Muscle layer of colon (tissue), 2 donors: ENCODE data around the gene TMEM203.

Experiments
- H3K27ac ChIP-seq: one replicate; pipeline ENCODE4 v1.7.0; 2013; ENCODE audit warnings: low read depth, mild to moderate bottlenecking, low read length, moderate library complexity
- H3K27me3 ChIP-seq, 2 donors: one replicate each; pipeline ENCODE4 v1.7.0; 2013; ENCODE audit warnings: low read length in 2 of 2, mild to moderate bottlenecking in 2 of 2; ENCODE audit not compliant: insufficient read depth in 2 of 2, control insufficient read depth in 1 of 2
- H3K36me3 ChIP-seq: one replicate; pipeline ENCODE4 v1.7.0; 2013; ENCODE audit warnings: mild to moderate bottlenecking, low read length; ENCODE audit not compliant: insufficient read depth
- H3K4me1 ChIP-seq: one replicate; pipeline ENCODE4 v1.7.0; 2013; ENCODE audit warnings: mild to moderate bottlenecking, low read length; ENCODE audit not compliant: insufficient read depth
- H3K4me3 ChIP-seq, 2 donors: one replicate each; pipeline ENCODE4 v1.7.0; 2013; ENCODE audit warnings: low read length in 2 of 2, low read depth in 1 of 2, mild to moderate bottlenecking in 1 of 2, moderate library complexity in 1 of 2
- H3K9ac ChIP-seq: one replicate; pipeline ENCODE4 v1.7.0; 2013; ENCODE audit warnings: low read length
- H3K9me3 ChIP-seq: one replicate; pipeline ENCODE4 v1.7.0; 2013; ENCODE audit warnings: mild to moderate bottlenecking, low read length
- donor health status: abdominal sarcoma.
- donor health status: Adenocarcinoma of cecum.

The TMEM203 gene

DNA sequence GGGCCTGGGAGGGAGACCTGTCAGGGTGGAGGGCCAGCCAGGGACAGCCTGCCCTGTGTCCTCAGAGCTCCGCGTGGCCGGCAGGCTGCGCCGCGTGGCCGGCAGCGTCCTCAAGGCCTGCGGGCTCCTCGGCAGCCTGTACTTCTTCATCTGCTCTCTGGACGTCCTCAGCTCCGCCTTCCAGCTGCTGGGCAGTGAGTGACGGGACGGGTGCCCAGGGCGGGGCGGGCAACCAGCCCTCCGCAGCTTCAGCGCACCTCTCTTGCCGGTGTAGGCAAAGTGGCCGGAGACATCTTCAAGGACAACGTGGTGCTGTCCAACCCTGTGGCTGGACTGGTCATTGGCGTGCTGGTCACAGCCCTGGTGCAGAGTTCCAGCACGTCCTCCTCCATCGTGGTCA is 27.1 kb upstream of the TMEM203 start:
- H3K4me1 ChIP-seq: peaks cover 19% of the 10 kb centered on the region
- H3K4me3 ChIP-seq: no peak overlapping the region
- H3K27me3 ChIP-seq: peaks cover 4 to 65% of the 10 kb centered on the region in 2 donors
- no peaks in the 10 kb centered on the region for H3K36me3 ChIP-seq
- H3K9ac ChIP-seq: no peak overlapping the region
- H3K27ac ChIP-seq: no peak overlapping the region
- H3K9me3 ChIP-seq: no peaks in the 10 kb centered on the region

DNA sequence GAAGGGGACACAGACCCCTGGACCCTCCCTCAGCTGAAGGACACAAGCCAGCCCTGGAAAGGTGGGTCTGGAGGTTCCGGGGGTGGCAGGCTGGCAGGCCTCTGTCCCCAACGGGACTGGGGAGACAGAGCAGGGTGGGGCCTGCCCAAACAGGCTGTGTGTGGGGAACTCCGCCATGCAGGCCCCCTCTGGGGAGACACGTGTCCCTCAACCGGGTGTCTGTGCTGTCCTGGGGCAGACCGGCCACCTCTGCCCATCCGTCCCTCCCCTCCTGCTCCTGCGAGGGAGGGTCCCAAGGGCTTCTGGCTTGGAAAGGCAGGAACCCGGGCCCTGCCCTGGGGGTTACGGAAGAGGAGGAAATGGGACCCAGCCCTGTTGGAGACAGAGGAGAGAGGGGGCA is 26.7 kb upstream of the TMEM203 start:
- Histone ChIP-seq H3K4me3 (no peak overlapping the region), H3K9me3 (no peaks in the 10 kb centered on the region), H3K27ac (no peak overlapping the region), H3K36me3 (no peaks in the 10 kb centered on the region), H3K9ac (no peak overlapping the region), H3K4me1 (peaks cover 18% of the 10 kb centered on the region), H3K27me3 (peaks cover 4 to 70% of the 10 kb centered on the region in 2 donors)

DNA sequence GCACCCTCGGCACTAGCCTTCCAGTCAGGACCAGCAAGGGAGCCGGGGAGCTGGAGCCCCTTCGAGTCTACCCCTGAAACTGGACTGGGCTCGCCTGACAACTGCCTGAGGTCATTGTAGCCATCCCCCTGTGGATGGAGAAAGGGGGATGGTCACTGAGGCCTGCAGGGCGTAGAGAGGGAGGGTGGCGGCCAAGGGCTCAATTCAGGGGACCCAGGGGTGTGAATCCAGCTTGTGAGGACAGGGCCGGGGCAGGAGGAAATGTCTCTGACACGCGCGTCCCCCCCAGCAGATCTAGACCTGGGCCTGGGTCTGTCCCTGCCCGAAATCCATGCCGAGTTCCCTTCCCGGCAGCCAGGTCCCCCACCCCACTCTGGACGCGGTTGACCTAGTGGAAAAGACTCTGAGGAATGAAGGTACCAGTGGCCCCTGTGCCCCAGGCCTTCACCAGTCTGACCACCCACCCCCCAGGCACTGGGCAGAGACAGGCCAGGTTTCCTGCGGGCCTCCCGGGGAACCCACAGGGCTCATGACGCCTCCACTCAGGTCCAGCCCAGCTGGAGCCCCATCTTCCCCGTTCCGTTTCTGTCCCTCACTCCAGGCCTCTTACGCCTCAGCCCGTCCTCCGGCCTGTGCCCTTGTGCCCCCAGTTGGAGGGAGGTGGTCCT is 26.1 kb upstream of the TMEM203 start:
- no peak overlapping the region for H3K4me3 ChIP-seq
- no peaks in the 10 kb centered on the region for H3K36me3 ChIP-seq
- H3K27me3 ChIP-seq: peaks cover 4 to 74% of the 10 kb centered on the region in 2 donors
- H3K4me1 ChIP-seq: peaks cover 13% of the 10 kb centered on the region
- H3K9me3 ChIP-seq: no peaks in the 10 kb centered on the region
- no peak overlapping the region for H3K9ac ChIP-seq
- no peak overlapping the region for H3K27ac ChIP-seq

DNA sequence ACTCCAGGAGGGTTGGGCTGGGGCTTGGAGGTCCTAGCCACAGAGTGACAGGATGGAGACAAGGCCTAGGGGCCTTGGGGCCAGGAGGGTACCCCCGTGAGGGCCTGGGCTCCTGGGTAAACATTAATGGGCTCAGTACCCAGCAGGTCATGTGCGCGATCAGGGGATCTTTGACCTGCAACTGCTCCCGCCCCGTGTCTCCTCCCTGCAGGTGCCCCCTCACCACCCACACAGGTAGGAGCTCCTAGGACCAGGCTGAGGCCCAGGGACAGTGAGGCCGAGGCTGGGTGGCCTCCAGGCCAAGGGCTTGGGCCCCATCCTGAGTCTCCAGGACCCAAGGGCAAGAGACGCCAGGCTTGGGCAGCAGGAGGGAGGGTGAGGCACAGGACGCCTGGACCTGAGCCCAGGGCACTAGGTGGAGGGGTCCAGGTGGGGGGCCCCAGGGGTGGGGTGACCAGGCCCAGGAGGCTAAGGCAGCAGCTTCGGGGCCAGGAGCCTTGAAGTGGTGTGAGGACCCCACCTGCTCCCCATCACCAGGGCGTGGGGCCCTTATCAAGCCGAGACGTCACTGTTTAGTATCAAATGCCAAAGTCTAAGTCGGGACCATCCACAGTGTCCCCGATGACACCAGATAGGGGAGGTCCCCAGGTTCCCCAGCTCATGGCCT is 25.4 kb upstream of the TMEM203 start, which contains the start of gene SLC34A3:
SLC34A3 (plus strand) TSS at position 197 of the 667 bp plus-strand sequence. CDS start 802 bp downstream, outside the sequence.
- no peak within 1 kb of the TSS for H3K27ac ChIP-seq
- H3K36me3 ChIP-seq: no peaks in the 10 kb centered on the region
- no peak within 1 kb of the TSS for H3K9ac ChIP-seq
- no peaks in the 10 kb centered on the region for H3K9me3 ChIP-seq
- no peak within 1 kb of the TSS for H3K4me3 ChIP-seq
- peaks cover 4 to 72% of the 10 kb centered on the region in 2 donors for H3K27me3 ChIP-seq
- peaks cover 6% of the 10 kb centered on the region for H3K4me1 ChIP-seq

DNA sequence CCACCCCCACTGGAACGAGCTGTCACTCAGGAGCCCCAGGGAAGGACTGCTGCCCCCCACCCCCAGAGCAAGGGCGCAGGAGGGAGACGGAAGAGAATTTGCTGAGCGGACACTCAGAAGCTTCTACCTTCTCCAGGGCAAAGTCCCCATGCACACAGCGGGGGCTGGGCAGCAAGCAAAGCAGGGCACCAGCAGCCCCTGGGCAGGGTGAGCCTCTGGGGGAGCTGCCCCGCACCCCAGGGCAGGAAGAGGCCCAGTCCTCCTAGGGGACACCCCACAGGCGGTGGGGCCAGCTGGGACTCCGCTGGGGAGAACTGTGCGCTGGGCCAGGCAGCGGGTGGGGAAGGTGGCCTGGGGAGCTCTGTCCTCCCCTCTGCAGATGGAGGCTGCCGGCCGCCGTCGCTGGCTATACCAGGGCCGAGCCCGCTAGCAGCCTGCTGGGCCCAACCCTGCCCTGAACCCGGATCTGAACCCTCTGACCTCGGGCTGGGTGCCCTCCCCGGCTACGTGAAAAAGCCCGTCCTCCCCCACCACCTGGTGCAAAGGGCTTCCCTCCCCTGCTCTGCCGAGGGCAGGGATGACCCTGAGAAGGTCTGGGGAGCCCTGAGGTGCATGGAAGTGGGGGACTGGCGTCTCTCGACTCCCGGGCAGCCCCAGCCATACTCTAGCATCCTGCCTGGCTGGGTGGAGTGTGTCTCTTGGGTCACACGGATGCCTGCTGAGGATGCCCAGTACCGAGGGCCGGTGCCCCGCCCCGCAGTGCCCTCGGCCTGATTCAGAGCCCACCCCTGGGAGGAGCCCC is 24.7 kb upstream of the TMEM203 start:
- H3K9ac ChIP-seq: no peak overlapping the region
- H3K27me3 ChIP-seq: peaks cover 4 to 65% of the 10 kb centered on the region in 2 donors
- H3K4me3 ChIP-seq: no peak overlapping the region
- H3K36me3 ChIP-seq: no peaks in the 10 kb centered on the region
- no peaks in the 10 kb centered on the region for H3K9me3 ChIP-seq
- H3K4me1 ChIP-seq: no peaks in the 10 kb centered on the region
- no peak overlapping the region for H3K27ac ChIP-seq

DNA sequence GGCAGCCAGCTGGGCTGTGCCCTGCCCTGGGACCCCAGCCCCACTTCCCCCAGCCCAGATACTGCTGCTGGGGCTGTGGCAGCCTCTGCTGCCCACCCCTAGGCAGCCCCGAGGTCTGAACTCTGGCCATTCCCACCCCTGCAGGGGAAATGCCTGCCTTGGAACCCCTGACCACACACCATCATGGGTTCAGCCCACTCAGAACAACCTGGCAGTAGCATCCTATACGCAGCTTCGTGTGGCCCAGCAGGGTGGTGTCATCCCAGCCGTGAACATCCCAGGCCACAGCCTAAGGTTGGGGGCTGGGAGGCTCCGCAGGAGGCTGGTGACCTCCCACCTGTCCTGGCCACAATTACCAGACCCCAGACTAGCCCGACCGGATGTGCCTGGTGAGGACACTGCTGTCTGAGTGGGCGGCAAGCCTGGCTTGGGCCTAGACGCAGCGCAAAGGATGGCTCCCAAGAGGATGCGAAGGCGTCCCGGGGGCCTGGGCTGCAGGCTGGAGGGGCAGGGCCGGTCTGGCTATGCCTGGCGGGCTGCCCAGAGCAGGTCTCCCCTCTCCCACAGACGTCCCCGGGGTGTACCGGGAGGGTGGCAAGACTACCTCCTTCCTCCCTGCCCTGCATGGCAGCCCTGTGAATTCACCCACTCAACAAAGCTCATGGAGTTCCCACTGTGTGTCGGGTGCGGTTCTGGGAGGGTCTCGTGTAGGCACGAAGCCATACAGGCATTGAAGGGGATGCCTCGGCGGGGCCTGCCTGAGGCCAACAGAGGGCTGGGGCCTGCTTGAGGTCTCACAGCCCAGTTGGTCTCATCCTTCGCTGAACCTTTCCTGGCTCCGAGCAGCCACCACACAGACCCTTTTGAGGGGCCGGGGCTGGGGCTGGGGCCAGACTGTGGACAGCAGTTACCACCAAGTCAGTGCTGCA is 23.8 kb upstream of the TMEM203 start:
- H3K9me3 ChIP-seq: no peaks in the 10 kb centered on the region
- H3K27me3 ChIP-seq: peaks cover 4 to 64% of the 10 kb centered on the region in 2 donors
- H3K36me3 ChIP-seq: no peaks in the 10 kb centered on the region
- no peak overlapping the region for H3K4me3 ChIP-seq
- H3K27ac ChIP-seq: no peak overlapping the region
- no peak overlapping the region for H3K9ac ChIP-seq
- peaks cover under 1% of the 10 kb centered on the region for H3K4me1 ChIP-seq

DNA sequence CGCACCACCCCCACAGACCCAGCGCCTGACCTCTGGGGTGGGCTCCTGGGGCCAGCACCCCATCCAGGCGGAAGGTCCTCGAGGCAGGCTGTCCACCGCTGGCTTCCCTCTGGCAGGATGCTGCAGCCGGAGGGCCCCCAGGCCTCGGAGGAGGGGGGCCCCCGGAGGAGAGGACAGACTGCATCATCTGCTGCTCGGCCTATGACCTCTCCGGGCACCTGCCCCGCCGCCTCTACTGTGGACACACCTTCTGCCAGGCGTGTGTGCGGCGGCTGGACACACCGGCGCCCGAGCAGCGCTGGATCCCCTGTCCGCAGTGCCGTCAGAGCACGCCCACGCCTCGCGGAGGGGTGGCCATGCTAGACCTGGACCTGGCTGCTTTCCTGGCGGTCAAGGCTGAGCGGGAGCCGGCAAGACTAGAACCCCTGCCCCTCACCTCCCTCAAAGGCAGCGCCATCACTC is 23.1 kb upstream of the TMEM203 start:
- Histone ChIP-seq H3K9me3 (no peaks in the 10 kb centered on the region), H3K4me3 (no peak overlapping the region), H3K36me3 (no peaks in the 10 kb centered on the region), H3K27ac (no peak overlapping the region), H3K27me3 (peaks cover 4 to 64% of the 10 kb centered on the region in 2 donors), H3K9ac (no peak overlapping the region), H3K4me1 (peaks cover 5% of the 10 kb centered on the region)

DNA sequence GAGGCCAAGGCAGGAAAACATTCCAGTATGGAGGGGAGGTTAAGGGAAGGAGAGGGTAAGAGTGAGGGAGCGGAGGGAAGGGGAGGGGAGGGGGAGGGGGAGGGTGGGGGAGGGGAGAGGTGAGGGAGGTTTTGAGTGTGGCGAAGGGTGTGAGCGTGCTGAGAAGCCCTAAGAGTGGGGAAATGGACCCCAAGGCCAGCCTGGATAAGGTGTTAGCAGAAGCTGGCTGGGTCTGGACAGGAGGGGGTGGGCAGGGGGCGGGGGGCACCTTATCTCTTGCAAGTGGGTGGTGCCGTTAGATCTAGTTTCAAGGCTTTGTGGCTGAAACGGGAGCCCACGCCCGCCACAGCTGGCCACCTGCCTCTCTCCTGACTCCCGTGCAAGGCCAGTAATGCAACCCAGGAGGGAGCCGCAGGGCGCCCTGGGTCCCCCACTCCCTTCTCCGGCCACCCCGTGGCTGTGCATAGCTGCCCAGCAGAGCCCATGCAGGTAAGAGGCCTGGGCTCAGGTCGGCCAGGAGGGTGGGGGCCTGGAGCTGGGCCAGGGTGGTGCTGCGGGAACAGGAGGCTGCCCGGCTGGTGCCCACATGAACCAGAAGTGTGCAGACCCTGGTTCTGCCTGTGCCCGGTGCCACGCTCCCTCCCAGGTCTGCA is 22.5 kb upstream of the TMEM203 start:
- H3K4me3 ChIP-seq: no peak overlapping the region
- no peaks in the 10 kb centered on the region for H3K9me3 ChIP-seq
- H3K4me1 ChIP-seq: peaks cover 5% of the 10 kb centered on the region
- H3K27ac ChIP-seq: no peak overlapping the region
- H3K36me3 ChIP-seq: no peaks in the 10 kb centered on the region
- H3K9ac ChIP-seq: no peak overlapping the region
- peaks cover 4 to 59% of the 10 kb centered on the region in 2 donors for H3K27me3 ChIP-seq

DNA sequence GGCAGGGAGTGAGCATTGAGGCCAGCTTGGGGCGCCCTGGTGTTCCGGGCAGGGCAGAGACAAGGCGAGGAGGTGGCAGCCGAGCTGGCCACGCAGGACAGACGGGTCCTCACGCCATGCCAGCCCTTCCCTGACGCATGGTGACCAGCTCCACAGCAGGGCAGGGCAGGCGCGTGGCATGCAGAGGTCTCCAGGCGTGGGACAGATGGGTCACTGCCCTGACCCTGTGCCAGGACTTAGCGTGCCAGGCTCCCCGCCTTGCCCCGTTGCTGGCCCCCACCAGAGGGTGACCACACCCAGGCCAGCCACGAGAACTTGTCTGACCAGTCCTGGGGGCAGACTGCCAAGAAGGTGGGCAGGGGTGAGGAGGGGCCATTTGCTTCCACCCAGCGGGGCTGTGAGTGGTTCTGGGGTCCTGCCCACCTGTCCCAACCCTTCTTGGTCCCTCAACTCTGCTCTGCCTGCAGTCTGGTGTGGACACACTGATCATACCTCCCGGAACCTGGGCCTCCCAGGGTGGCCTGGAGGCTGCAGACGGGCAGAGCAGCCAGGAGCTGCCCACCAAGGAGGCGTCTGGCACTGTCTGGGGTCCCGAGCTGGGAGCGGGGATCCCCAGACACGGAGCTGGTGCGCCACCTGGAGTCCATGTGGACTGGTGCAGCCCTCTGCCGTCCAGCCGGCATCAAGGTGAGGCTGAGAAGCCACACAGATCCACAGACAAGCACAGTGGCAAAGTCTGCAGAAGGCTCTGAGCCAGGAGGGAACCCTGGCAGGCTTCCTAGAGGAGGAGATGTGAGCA is 21.8 kb upstream of the TMEM203 start, which contains the start of gene RNF224:
RNF224 (plus strand) TSS at position 449 of the 799 bp plus-strand sequence. CDS start 834 bp downstream, outside the sequence.
- Histone ChIP-seq H3K9me3 (no peaks in the 10 kb centered on the region), H3K36me3 (no peaks in the 10 kb centered on the region), H3K9ac (no peak within 1 kb of the TSS), H3K27me3 (peaks cover 4 to 52% of the 10 kb centered on the region in 2 donors), H3K4me1 (peaks cover 5% of the 10 kb centered on the region), H3K4me3 (no peak within 1 kb of the TSS), H3K27ac (no peak within 1 kb of the TSS)
